Loucy (cell line): ENCODE measurements around the gene FBXL19.

Experiments
- H2AFZ ChIP-seq: fragments of 200-600 bp; sonication (generic); 2 replicates; pipeline ENCODE4 v1.6.0; 2016; ENCODE audit warnings: antibody characterized with exemption, mild to moderate bottlenecking, low read length, moderate library complexity
- H3F3A ChIP-seq: fragments of 200-600 bp; 2 replicates; pipeline ENCODE4 v1.6.0; 2016; ENCODE audit warnings: antibody characterized with exemption, low read depth, mild to moderate bottlenecking
- H3K27me3 ChIP-seq: fragments of 200-600 bp; sonication (generic); 2 replicates; pipeline ENCODE4 v1.6.1; 2014; ENCODE audit warnings: low read length, mild to moderate bottlenecking; ENCODE audit not compliant: insufficient read depth, poor library complexity, severe bottlenecking
- H3K36me3 ChIP-seq: fragments of 200-600 bp; sonication (generic); 2 replicates; pipeline ENCODE4 v1.6.1; 2016; ENCODE audit warnings: low read length; ENCODE audit not compliant: insufficient read depth
- H3K4me1 ChIP-seq: fragments of 200-600 bp; sonication (generic); 2 replicates; pipeline ENCODE4 v1.5.1; 2014; ENCODE audit warnings: low read length, mild to moderate bottlenecking; ENCODE audit not compliant: insufficient read depth, poor library complexity, severe bottlenecking
- H3K4me2 ChIP-seq: fragments of 200-600 bp; sonication (generic); 2 replicates; pipeline ENCODE4 v1.6.0; 2014; ENCODE audit warnings: antibody characterized with exemption, low read length, low read depth, mild to moderate bottlenecking; ENCODE audit not compliant: poor library complexity, severe bottlenecking
- H3K4me3 ChIP-seq: fragments of 200-600 bp; sonication (generic); 2 replicates; pipeline ENCODE4 v1.5.1; 2014; ENCODE audit warnings: low read length, mild to moderate bottlenecking, mixed read lengths; ENCODE audit not compliant: poor library complexity, severe bottlenecking
- H3K79me2 ChIP-seq: fragments of 200-600 bp; sonication (generic); 2 replicates; pipeline ENCODE4 v1.6.1; 2014; ENCODE audit warnings: low read length; ENCODE audit not compliant: insufficient read depth
- H3K9ac ChIP-seq: fragments of 200-600 bp; sonication (generic); 2 replicates; pipeline ENCODE4 v1.6.0; 2014; ENCODE audit warnings: mild to moderate bottlenecking, low read depth, low read length, moderate library complexity; ENCODE audit not compliant: poor library complexity, severe bottlenecking
- H3K9me2 ChIP-seq: fragments of 200-600 bp; sonication (generic); replicated peaks from 2 replicates; pipeline ENCODE4 v1.6.1; 2016; ENCODE audit warnings: low read depth, low read length, mixed read lengths
- H3K9me3 ChIP-seq: fragments of 200-600 bp; sonication (generic); 2 replicates; pipeline ENCODE4 v1.6.1; 2014; ENCODE audit warnings: mild to moderate bottlenecking, antibody characterized with exemption, low read length, low read depth; ENCODE audit not compliant: insufficient read depth
- H4K20me1 ChIP-seq: fragments of 200-600 bp; sonication (generic); 2 replicates; pipeline ENCODE4 v1.6.0; 2014; ENCODE audit warnings: antibody characterized with exemption, low read length, mild to moderate bottlenecking; ENCODE audit not compliant: insufficient read depth, poor library complexity, severe bottlenecking
- CTCF ChIP-seq: fragments of 200-600 bp; sonication (generic); conservative IDR thresholded peaks from 2 replicates; pipeline ENCODE4 v1.5.1; 2014; ENCODE audit warnings: mild to moderate bottlenecking, antibody characterized with exemption, low read length
- EZH2phosphoT487 ChIP-seq: fragments of 200-600 bp; IDR thresholded peaks from 2 replicates; pipeline ENCODE4 v1.6.1; 2018; ENCODE audit warnings: antibody characterized with exemption, mild to moderate bottlenecking, moderate library complexity, borderline replicate concordance

Gene FBXL19

GRCh38 chr16:30991052-30991451 lies 67.7 kb downstream of the FBXL19 start:
- Histone ChIP-seq H3K9me3 (no peaks in the 10 kb centered on the region), H3K4me3 (no peak overlapping the region), H2AFZ (no peak overlapping the region), H3K27me3 (no peaks in the 10 kb centered on the region), H3K36me3 (no peaks in the 10 kb centered on the region), H3K79me2 (no peaks in the 10 kb centered on the region), H3K9ac (no peak overlapping the region), H4K20me1 (no peaks in the 10 kb centered on the region), H3F3A (no peaks in the 10 kb centered on the region), H3K4me2 (no peak overlapping the region), H3K9me2 (no peaks in the 10 kb centered on the region), H3K4me1 (peaks cover 3% of the 10 kb centered on the region)
- no peak for TF ChIP-seq EZH2phosphoT487
- no peak for TF ChIP-seq CTCF

GRCh38 chr16:30992276-30992780 lies 69.0 kb downstream of the FBXL19 start:
- Histone ChIP-seq H3K4me3 (no peak overlapping the region), H3K27me3 (no peaks in the 10 kb centered on the region), H3K79me2 (no peaks in the 10 kb centered on the region), H3F3A (no peaks in the 10 kb centered on the region), H3K4me1 (peaks cover 3% of the 10 kb centered on the region), H2AFZ (no peak overlapping the region), H3K9me2 (no peaks in the 10 kb centered on the region), H4K20me1 (no peaks in the 10 kb centered on the region), H3K9me3 (no peaks in the 10 kb centered on the region), H3K9ac (no peak overlapping the region), H3K36me3 (no peaks in the 10 kb centered on the region), H3K4me2 (no peak overlapping the region)
- TF ChIP-seq EZH2phosphoT487 (no peak), CTCF (no peak)

GRCh38 chr16:30992931-30993816 lies 69.8 kb downstream of the FBXL19 start:
- Histone ChIP-seq H3K4me2 (no peak overlapping the region), H3K79me2 (no peaks in the 10 kb centered on the region), H3K9ac (no peak overlapping the region), H3K9me3 (no peaks in the 10 kb centered on the region), H3K27me3 (no peaks in the 10 kb centered on the region), H3F3A (no peaks in the 10 kb centered on the region), H3K4me3 (no peak overlapping the region), H2AFZ (no peak overlapping the region; the same call in 1 of the 2 replicates), H4K20me1 (no peaks in the 10 kb centered on the region), H3K4me1 (peaks cover 3% of the 10 kb centered on the region), H3K36me3 (no peaks in the 10 kb centered on the region), H3K9me2 (no peaks in the 10 kb centered on the region)
- no peak for TF ChIP-seq EZH2phosphoT487
- no peak for TF ChIP-seq CTCF
